ENCODE measurements around the gene IGF2BP2.

- TF ChIP-seq EP300 (IDR thresholded peaks at IDR 0.05): no peak
- TF ChIP-seq POLR2A (IDR thresholded peaks at IDR 0.05): no peak
- TF ChIP-seq, protein P1, sequence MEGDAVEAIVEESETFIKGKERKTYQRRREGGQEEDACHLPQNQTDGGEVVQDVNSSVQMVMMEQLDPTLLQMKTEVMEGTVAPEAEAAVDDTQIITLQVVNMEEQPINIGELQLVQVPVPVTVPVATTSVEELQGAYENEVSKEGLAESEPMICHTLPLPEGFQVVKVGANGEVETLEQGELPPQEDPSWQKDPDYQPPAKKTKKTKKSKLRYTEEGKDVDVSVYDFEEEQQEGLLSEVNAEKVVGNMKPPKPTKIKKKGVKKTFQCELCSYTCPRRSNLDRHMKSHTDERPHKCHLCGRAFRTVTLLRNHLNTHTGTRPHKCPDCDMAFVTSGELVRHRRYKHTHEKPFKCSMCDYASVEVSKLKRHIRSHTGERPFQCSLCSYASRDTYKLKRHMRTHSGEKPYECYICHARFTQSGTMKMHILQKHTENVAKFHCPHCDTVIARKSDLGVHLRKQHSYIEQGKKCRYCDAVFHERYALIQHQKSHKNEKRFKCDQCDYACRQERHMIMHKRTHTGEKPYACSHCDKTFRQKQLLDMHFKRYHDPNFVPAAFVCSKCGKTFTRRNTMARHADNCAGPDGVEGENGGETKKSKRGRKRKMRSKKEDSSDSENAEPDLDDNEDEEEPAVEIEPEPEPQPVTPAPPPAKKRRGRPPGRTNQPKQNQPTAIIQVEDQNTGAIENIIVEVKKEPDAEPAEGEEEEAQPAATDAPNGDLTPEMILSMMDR (IDR thresholded peaks at IDR 0.05): no peak
These were observed 107.0 kb downstream of the IGF2BP2 start for GRCh38 chr3:185717627-185718402.
